ENCODE measurements around the gene C1orf167. TPM values are rescaled to one million over a fixed set of nuclear protein-coding genes. Genes with fewer than 3 reads are reported as not detected.

Gene C1orf167
- total and polyA plus RNA-seq, 4 donors = 0.37 TPM; not detected in 3

DNA sequence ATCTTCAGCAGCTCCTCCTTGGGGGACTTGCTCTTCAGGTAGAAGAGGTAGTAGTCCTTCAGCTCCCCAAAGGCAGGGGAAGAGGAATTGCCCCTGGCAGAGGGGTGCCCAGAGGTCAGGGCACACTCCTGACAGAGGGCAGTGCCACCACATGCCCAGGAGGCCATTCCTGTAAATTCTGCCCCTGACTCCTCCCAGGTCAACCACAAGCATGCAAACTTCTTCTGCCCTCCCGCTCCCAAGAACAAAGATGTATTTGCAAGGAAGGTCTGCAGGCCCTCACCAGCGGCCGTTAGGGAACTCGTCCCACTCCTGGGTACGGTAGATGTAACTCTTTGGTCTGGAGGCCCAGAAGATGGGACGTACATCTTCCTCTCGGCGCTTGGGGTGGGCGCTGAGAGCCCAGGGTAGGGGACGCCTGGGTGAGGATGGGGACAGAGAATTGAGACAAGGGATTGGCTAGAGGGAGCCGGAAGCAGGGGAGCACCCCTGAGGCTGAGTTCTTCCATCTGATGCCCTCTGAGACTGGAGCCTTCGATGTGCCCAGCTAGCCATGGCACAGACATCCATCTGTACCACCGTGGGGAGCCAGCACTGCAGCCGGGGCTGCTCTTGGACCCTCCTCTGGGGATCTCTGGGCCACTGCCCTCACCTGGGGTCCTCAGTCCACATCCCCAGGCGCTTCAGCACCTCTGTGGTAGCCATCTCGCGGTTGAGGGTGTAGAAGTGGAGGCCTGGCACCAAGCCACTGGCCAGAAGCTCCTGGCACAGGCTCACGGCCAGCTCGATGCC is 32.6 kb downstream of the C1orf167 start:
- TF ChIP-seq HNF4A (conservative IDR thresholded peaks at IDR 0.05) (no peak), RXRA (IDR thresholded peaks at IDR 0.05) (no peak), EGR1 (IDR thresholded peaks at IDR 0.05; ENCODE audit: low read depth in 2 of 2) (no peak), GABPA (IDR thresholded peaks at IDR 0.05 in 1 of 2, conservative IDR thresholded peaks at IDR 0.05 in 1 of 2) (no peak), HNF4G (IDR thresholded peaks at IDR 0.05) (no peak), JUND (IDR thresholded peaks at IDR 0.05) (no peak), SP1 (IDR thresholded peaks at IDR 0.05) (no peak)
- TF ChIP-seq, protein P1, sequence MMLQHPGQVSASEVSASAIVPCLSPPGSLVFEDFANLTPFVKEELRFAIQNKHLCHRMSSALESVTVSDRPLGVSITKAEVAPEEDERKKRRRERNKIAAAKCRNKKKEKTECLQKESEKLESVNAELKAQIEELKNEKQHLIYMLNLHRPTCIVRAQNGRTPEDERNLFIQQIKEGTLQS (IDR thresholded peaks at IDR 0.05) = no peak
- TF ChIP-seq, protein P2, sequence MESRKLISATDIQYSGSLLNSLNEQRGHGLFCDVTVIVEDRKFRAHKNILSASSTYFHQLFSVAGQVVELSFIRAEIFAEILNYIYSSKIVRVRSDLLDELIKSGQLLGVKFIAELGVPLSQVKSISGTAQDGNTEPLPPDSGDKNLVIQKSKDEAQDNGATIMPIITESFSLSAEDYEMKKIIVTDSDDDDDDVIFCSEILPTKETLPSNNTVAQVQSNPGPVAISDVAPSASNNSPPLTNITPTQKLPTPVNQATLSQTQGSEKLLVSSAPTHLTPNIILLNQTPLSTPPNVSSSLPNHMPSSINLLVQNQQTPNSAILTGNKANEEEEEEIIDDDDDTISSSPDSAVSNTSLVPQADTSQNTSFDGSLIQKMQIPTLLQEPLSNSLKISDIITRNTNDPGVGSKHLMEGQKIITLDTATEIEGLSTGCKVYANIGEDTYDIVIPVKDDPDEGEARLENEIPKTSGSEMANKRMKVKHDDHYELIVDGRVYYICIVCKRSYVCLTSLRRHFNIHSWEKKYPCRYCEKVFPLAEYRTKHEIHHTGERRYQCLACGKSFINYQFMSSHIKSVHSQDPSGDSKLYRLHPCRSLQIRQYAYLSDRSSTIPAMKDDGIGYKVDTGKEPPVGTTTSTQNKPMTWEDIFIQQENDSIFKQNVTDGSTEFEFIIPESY (IDR thresholded peaks at IDR 0.05) = no peak
- TF ChIP-seq, protein P3, sequence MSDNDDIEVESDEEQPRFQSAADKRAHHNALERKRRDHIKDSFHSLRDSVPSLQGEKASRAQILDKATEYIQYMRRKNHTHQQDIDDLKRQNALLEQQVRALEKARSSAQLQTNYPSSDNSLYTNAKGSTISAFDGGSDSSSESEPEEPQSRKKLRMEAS (IDR thresholded peaks at IDR 0.05) = no peak
- 93% methylated on average over 19 of the region's 19 CpGs for WGBS
- Histone ChIP-seq H3K36me3 (ENCODE audit: control insufficient read depth in 4 of 4, insufficient read depth in 3 of 4, low read depth in 1 of 4, low read length in 3 of 4) (peaks cover 23 to 51% (median 37%) of the 10 kb centered on the region in 4 donors), H3K9me3 (ENCODE audit: control insufficient read depth in 4 of 4, low read length in 3 of 4) (no peaks in the 10 kb centered on the region), H3K4me1 (ENCODE audit: control insufficient read depth in 4 of 4, insufficient read depth in 4 of 4, low read length in 3 of 4) (peaks cover 0 to 14% (median 6%) of the 10 kb centered on the region in 4 donors), H3K27me3 (ENCODE audit: control insufficient read depth in 4 of 4, insufficient read depth in 4 of 4, low read length in 3 of 4) (no peaks in the 10 kb centered on the region), H3K9ac (ENCODE audit: low read depth in 1 of 2, low read length in 2 of 2) (no peak overlapping the region), H3K27ac (ENCODE audit: low read depth in 1 of 2, low read length in 2 of 2) (no peak overlapping the region), H3K4me3 (ENCODE audit: low read depth in 1 of 3, low read length in 3 of 3) (no peak overlapping the region)
- DNase-seq (ENCODE audit: low spot score) = no peak

DNA sequence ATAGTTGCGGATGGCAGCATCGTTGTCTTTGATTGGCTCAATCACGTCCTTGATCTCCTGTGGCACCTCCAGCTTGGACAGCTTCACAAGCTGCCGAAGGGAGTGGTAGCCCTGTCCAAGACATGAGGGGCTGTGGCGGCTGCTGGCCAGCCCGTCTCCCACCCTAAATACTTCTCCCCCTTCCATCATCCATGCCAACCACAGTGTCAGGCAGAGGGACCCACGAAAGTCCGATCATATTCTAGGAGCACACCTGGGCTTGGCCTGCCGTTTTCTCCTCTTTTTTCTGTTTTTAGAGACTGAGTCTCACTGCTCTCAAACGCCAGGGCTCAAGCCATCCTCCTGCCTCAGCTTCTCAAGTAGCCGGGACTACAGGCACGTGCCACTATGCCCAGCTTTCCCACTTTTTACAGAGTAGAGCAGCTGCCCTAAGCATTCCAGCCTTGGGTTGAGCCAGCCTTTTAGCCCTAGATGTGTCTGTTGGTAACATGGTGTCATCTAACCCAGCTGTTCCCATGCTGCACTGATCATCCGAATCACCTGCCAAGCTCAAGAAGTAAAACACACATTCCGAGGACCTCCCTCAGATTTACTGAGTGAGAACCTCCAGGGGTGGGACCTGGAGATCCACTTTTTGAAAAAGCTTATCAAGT is 33.4 kb downstream of the C1orf167 start:
- Histone ChIP-seq H3K27ac (ENCODE audit: low read depth in 1 of 2, low read length in 2 of 2) (no peak overlapping the region), H3K27me3 (ENCODE audit: control insufficient read depth in 4 of 4, insufficient read depth in 4 of 4, low read length in 3 of 4) (no peaks in the 10 kb centered on the region), H3K36me3 (ENCODE audit: control insufficient read depth in 4 of 4, insufficient read depth in 3 of 4, low read depth in 1 of 4, low read length in 3 of 4) (peaks cover 23 to 57% (median 41%) of the 10 kb centered on the region in 4 donors), H3K9me3 (ENCODE audit: control insufficient read depth in 4 of 4, low read length in 3 of 4) (no peaks in the 10 kb centered on the region), H3K9ac (ENCODE audit: low read depth in 1 of 2, low read length in 2 of 2) (no peak overlapping the region), H3K4me3 (ENCODE audit: low read depth in 1 of 3, low read length in 3 of 3) (no peak overlapping the region), H3K4me1 (ENCODE audit: control insufficient read depth in 4 of 4, insufficient read depth in 4 of 4, low read length in 3 of 4) (peaks cover 0 to 11% (median 6%) of the 10 kb centered on the region in 4 donors)
- no peak for DNase-seq (ENCODE audit: low spot score)
- TF ChIP-seq HNF4G (IDR thresholded peaks at IDR 0.05) = no peak
- 94% methylated on average over 14 of the region's 14 CpGs for WGBS

DNA sequence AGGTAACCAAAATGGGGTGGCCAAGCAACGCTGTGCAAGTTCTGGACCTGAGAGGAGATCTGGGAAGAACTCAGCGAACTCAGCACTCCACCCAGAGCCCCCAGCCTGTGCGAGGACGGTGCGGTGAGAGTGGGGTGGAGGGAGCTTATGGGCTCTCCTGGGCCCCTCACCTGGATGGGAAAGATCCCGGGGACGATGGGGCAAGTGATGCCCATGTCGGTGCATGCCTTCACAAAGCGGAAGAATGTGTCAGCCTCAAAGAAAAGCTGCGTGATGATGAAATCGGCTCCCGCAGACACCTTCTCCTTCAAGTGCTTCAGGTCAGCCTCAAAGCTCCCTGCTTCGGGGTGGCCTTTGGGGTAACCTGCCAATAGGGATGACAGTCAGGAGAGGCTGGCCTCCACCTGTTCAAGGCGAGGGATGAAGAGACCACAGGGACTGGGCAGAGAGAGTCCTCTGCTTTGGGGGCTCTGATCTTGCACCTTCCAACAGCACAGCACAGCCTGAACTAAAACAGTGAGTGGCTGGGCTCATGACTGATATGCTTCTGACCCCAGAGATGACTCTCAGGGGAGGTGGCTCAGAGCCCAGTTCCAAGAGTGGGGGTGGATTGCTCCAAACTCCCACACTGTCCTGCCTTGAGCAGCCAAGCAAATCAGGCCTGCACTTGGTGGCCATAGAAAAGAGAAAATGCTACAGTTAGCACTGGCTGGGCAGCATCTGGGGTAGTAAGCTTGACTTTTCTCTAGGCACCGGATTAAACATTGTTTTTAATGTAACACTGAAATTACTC is 34.2 kb downstream of the C1orf167 start:
- peaks cover 23 to 64% (median 44%) of the 10 kb centered on the region in 4 donors for H3K36me3 ChIP-seq (ENCODE audit: control insufficient read depth in 4 of 4, insufficient read depth in 3 of 4, low read depth in 1 of 4, low read length in 3 of 4)
- H3K4me3 ChIP-seq (ENCODE audit: low read depth in 1 of 3, low read length in 3 of 3) = no peak overlapping the region
- no peak for DNase-seq (ENCODE audit: low spot score)
- peak in 1 of 2 donors; percentile 10 for TF ChIP-seq RXRA (IDR thresholded peaks at IDR 0.05)
- TF ChIP-seq NR2F2 (IDR thresholded peaks at IDR 0.05) = peak; percentile 41
- TF ChIP-seq, protein P2 (IDR thresholded peaks at IDR 0.05) = no peak
- no peak overlapping the region for H3K9ac ChIP-seq (ENCODE audit: low read depth in 1 of 2, low read length in 2 of 2)
- 96% methylated on average over 15 of the region's 15 CpGs for WGBS
- peaks cover 0 to 11% (median 8%) of the 10 kb centered on the region in 4 donors for H3K4me1 ChIP-seq (ENCODE audit: control insufficient read depth in 4 of 4, insufficient read depth in 4 of 4, low read length in 3 of 4)
- no peaks in the 10 kb centered on the region for H3K9me3 ChIP-seq (ENCODE audit: control insufficient read depth in 4 of 4, low read length in 3 of 4)
- H3K27ac ChIP-seq (ENCODE audit: low read depth in 1 of 2, low read length in 2 of 2) = no peak overlapping the region
- H3K27me3 ChIP-seq (ENCODE audit: control insufficient read depth in 4 of 4, insufficient read depth in 4 of 4, low read length in 3 of 4) = no peaks in the 10 kb centered on the region
